Neutrophil (primary cell): ENCODE results near the gene ZIC1.

ENCODE experiments used
- H3K27ac ChIP-seq: fragments of 200-600 bp; sonication (generic); 2 replicates; pipeline ENCODE4 v1.5.1; 2016; ENCODE audit warnings: mild to moderate bottlenecking, moderate library complexity
- H3K27me3 ChIP-seq: fragments of 200-600 bp; sonication (generic); 2 replicates; pipeline ENCODE4 v1.6.0; 2016; ENCODE audit warnings: mild to moderate bottlenecking
- H3K36me3 ChIP-seq: fragments of 200-600 bp; sonication (generic); 2 replicates; pipeline ENCODE4 v1.5.1; 2017
- H3K4me1 ChIP-seq, 2 experiments: fragments of 200-600 bp in 1 of 2; sonication (generic) in 1 of 2; 1 replicate in 1 of 2; 2 replicates in 1 of 2; pipeline versions ENCODE4 v1.5.1 to v1.6.1; 2013 to 2016; ENCODE audit warnings: low read depth in 1 of 2, low read length in 1 of 2, mild to moderate bottlenecking in 1 of 2, moderate library complexity in 1 of 2; ENCODE audit not compliant: control insufficient read depth in 1 of 2, insufficient read depth in 1 of 2
- H3K4me3 ChIP-seq, 2 experiments: fragments of 200-600 bp in 1 of 2; sonication (generic) in 1 of 2; 1 replicate in 1 of 2; 2 replicates in 1 of 2; pipeline ENCODE4 v1.5.1; 2013 to 2016; ENCODE audit warnings: low read depth in 1 of 2, low read length in 1 of 2, mild to moderate bottlenecking in 1 of 2, moderate library complexity in 1 of 2
- H3K9me3 ChIP-seq: fragments of 200-600 bp; sonication (generic); 2 replicates; pipeline ENCODE4 v1.5.1; 2016
- TF ChIP-seq, protein P1 (sequence below): fragments of 200-600 bp; sonication (generic); IDR thresholded peaks from 2 replicates; pipeline ENCODE4 v1.5.1; 2016; ENCODE audit warnings: antibody characterized with exemption

The ZIC1 gene

DNA sequence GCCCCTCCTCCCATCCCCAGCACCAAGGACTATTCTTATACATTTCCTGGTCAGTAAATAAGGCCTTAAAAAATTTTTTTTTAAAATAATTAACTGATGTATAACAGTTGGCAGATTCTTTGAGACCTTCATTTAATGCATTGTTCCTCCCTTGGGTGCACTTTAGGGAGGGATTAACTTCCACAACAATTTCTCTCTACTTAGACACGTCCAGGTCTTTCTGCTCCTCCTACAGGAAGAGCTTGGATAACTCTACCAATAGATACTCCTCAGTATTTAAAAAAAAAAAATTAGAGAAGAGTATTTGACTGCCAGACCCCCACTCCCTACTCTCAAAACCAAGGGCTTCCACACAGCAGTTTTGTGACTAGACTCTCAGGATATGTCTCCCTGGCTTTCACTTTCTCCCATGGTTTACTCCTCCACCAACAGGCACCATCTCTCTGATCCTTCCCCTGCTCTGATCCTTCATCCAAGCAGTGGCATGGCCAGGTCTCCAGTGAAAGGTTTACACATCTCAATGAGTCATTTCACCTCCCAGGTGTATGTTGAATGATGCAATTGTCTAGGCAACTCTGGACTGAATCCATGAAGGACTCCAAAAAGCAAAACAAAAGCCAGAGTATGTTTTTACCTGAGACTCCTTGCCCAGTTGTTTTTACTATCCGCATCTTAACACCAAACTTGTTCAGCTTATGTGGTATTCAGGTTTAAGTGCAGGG, 10.2 kb upstream of the ZIC1 start:
- TF ChIP-seq, protein P1, sequence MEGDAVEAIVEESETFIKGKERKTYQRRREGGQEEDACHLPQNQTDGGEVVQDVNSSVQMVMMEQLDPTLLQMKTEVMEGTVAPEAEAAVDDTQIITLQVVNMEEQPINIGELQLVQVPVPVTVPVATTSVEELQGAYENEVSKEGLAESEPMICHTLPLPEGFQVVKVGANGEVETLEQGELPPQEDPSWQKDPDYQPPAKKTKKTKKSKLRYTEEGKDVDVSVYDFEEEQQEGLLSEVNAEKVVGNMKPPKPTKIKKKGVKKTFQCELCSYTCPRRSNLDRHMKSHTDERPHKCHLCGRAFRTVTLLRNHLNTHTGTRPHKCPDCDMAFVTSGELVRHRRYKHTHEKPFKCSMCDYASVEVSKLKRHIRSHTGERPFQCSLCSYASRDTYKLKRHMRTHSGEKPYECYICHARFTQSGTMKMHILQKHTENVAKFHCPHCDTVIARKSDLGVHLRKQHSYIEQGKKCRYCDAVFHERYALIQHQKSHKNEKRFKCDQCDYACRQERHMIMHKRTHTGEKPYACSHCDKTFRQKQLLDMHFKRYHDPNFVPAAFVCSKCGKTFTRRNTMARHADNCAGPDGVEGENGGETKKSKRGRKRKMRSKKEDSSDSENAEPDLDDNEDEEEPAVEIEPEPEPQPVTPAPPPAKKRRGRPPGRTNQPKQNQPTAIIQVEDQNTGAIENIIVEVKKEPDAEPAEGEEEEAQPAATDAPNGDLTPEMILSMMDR, result no peak
- peaks cover 5% of the 10 kb centered on the region for H3K9me3 ChIP-seq
- H3K4me3 ChIP-seq, result no peak overlapping the region
- H3K27ac ChIP-seq, result no peak overlapping the region
- H3K4me1 ChIP-seq, result no peaks in the 10 kb centered on the region
- no peaks in the 10 kb centered on the region for H3K36me3 ChIP-seq
- peaks cover 99% of the 10 kb centered on the region for H3K27me3 ChIP-seq

DNA sequence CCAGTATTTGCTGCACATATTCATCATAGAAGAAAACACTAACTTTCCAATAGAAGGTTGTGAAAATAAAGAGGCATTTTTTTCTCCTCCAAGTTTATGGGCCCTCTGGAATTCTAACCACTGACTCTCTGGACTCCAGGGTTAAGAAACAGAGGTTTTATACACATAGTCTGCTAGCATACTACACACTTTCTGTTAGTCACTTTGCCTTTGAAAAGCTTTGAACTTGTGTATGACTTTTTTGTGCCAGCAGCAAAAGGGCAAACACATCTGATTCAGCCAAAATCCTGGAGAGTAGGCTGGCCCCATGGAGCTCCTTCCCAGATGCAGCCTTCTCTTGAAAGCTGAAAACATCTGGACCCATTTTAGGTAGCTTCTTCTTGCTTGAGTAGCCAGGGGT, 9.1 kb upstream of the ZIC1 start:
- Histone ChIP-seq H3K4me1 (no peaks in the 10 kb centered on the region), H3K27ac (no peak overlapping the region), H3K27me3 (peaks cover 99% of the 10 kb centered on the region), H3K9me3 (peaks cover 5% of the 10 kb centered on the region), H3K36me3 (no peaks in the 10 kb centered on the region), H3K4me3 (no peak overlapping the region)
- TF ChIP-seq, protein P1, result no peak

- TF ChIP-seq, protein P1, result no peak
- H3K4me1 ChIP-seq, result no peaks in the 10 kb centered on the region
- no peak overlapping the region for H3K27ac ChIP-seq
- no peak overlapping the region for H3K4me3 ChIP-seq
- peaks cover 6% of the 10 kb centered on the region for H3K9me3 ChIP-seq
- no peaks in the 10 kb centered on the region for H3K36me3 ChIP-seq
- peaks cover 99% of the 10 kb centered on the region for H3K27me3 ChIP-seq
Measured at GRCh38 chr3:147400999-147401398, 8.2 kb upstream of the ZIC1 start.

- Histone ChIP-seq H3K36me3 (no peaks in the 10 kb centered on the region), H3K27ac (no peak overlapping the region), H3K27me3 (peaks cover 99% of the 10 kb centered on the region), H3K4me1 (no peaks in the 10 kb centered on the region), H3K4me3 (no peak overlapping the region), H3K9me3 (peaks cover 6% of the 10 kb centered on the region)
- TF ChIP-seq, protein P1, result no peak
Measured at GRCh38 chr3:147401421-147401820, 7.7 kb upstream of the ZIC1 start.

DNA sequence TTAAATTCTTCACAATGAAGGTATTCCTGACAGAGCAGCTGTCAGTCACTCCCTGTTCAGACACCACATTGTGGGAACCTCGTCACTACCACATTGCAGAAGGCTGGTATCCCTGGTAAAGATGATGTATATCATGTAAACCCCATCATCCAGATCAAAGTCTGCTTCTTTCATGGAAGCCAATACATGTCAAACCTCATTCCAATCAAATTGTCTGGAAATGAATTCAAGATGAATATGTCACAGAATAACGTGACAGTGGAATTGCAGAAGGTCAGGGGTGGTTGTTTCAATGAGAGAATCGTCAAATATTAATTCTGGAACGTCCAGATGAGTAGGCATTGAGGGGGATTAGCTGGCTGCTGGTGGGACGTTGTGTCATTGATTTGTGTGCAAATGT, 7.0 kb upstream of the ZIC1 start:
- no peaks in the 10 kb centered on the region for H3K36me3 ChIP-seq
- H3K9me3 ChIP-seq, result peaks cover 9% of the 10 kb centered on the region
- peaks cover 99% of the 10 kb centered on the region for H3K27me3 ChIP-seq
- H3K4me3 ChIP-seq, result no peak overlapping the region
- H3K4me1 ChIP-seq, result no peaks in the 10 kb centered on the region
- TF ChIP-seq, protein P1, result no peak
- H3K27ac ChIP-seq, result no peak overlapping the region
